IMR-90 (cell line): Measurements from ENCODE around the gene NSUN7.

Source experiments
- BHLHE40 ChIP-seq: fragments of 150-350 bp; IDR thresholded peaks from 2 replicates; pipeline ENCODE4 v1.6.1; 2016; ENCODE audit warnings: mild to moderate bottlenecking, low read depth, low read length
- RAD21 ChIP-seq: IDR thresholded peaks from 2 replicates; pipeline ENCODE4 v1.6.1; 2012; ENCODE audit warnings: low read length, improper control_type of control experiment
- TF ChIP-seq, protein P1 (sequence below): conservative IDR thresholded peaks from 2 replicates; pipeline ENCODE4 v1.5.1; 2012; ENCODE audit warnings: mild to moderate bottlenecking, low read depth, low read length, improper control_type of control experiment
- TF ChIP-seq, protein P2 (sequence below): fragments of 150-350 bp; IDR thresholded peaks from 2 replicates; pipeline ENCODE4 v1.6.1; 2016; ENCODE audit warnings: low read depth, mild to moderate bottlenecking, low read length, moderate library complexity, borderline replicate concordance

DNA sequence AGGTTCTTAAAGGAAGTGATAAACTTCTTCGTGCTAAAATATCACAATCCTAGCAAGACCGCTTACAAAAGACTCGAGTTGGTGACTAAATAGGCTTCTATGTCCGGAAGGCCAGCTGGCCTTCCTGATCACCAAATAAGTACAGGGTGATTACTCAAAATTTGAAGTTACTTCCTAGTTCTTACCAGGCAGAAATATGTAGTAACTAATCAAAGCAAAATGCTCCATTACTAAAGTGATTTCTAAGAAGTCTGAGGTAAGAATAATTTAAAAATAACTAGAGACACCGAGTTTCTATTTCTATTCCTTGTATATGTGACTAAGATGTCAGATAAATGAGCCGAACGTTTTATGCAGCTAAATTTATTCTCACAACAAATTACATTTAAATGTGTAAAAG, 62.2 kb downstream of the NSUN7 start:
- TF ChIP-seq, protein P1, sequence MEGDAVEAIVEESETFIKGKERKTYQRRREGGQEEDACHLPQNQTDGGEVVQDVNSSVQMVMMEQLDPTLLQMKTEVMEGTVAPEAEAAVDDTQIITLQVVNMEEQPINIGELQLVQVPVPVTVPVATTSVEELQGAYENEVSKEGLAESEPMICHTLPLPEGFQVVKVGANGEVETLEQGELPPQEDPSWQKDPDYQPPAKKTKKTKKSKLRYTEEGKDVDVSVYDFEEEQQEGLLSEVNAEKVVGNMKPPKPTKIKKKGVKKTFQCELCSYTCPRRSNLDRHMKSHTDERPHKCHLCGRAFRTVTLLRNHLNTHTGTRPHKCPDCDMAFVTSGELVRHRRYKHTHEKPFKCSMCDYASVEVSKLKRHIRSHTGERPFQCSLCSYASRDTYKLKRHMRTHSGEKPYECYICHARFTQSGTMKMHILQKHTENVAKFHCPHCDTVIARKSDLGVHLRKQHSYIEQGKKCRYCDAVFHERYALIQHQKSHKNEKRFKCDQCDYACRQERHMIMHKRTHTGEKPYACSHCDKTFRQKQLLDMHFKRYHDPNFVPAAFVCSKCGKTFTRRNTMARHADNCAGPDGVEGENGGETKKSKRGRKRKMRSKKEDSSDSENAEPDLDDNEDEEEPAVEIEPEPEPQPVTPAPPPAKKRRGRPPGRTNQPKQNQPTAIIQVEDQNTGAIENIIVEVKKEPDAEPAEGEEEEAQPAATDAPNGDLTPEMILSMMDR: no peak
- no peak for TF ChIP-seq RAD21
- no peak for TF ChIP-seq BHLHE40
- TF ChIP-seq, protein P2, sequence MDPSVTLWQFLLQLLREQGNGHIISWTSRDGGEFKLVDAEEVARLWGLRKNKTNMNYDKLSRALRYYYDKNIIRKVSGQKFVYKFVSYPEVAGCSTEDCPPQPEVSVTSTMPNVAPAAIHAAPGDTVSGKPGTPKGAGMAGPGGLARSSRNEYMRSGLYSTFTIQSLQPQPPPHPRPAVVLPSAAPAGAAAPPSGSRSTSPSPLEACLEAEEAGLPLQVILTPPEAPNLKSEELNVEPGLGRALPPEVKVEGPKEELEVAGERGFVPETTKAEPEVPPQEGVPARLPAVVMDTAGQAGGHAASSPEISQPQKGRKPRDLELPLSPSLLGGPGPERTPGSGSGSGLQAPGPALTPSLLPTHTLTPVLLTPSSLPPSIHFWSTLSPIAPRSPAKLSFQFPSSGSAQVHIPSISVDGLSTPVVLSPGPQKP: no peak
